Measurements from ENCODE around the gene PDE12. TPM values are rescaled to one million over a fixed set of nuclear protein-coding genes. Genes with fewer than 3 reads are reported as not detected.

The PDE12 gene
- 10 to 100 TPM; 19.6 to 28.7 (median 25.0) TPM for total RNA-seq

GRCh38 chr3:57555738-57556458 is at the start of gene PDE12:
Gene PDE12 (plus strand): TSS chr3:57556274. CDS start chr3:57556380, 106 bp downstream.
- H3K9me3 ChIP-seq = no peaks in the 10 kb centered on the region
- peaks cover 12% of the 10 kb centered on the region for H3K36me3 ChIP-seq
- peak; percentile 17 to 79 for TF ChIP-seq POLR2A (IDR thresholded peaks at IDR 0.05)
- peak in 1 of 3 donors; percentile 56 for TF ChIP-seq POLR2AphosphoS5 (IDR thresholded peaks at IDR 0.05)
- TF ChIP-seq CTCF (IDR thresholded peaks at IDR 0.05) = no peak
- no peak for TF ChIP-seq EP300 (IDR thresholded peaks at IDR 0.05)
- WGBS = under 1% methylated on average over 54 of the region's 54 CpGs
- DNase-seq (ENCODE audit: low spot score in 2 of 2) = peak; percentile 92 to 94
- peaks cover 44% of the 10 kb centered on the region for H3K4me1 ChIP-seq
- peak within 1 kb of the TSS; percentile 79 for H3K4me3 ChIP-seq
- H3K27me3 ChIP-seq = no peaks in the 10 kb centered on the region
- peak within 1 kb of the TSS; percentile 93 for H3K27ac ChIP-seq

- Histone ChIP-seq H3K27me3 (no peaks in the 10 kb centered on the region), H3K4me3 (no peak overlapping the region), H3K9me3 (no peaks in the 10 kb centered on the region), H3K36me3 (no peaks in the 10 kb centered on the region), H3K4me1 (no peaks in the 10 kb centered on the region), H3K27ac (no peak overlapping the region)
- TF ChIP-seq POLR2A (IDR thresholded peaks at IDR 0.05) = no peak
- no peak for TF ChIP-seq EP300 (IDR thresholded peaks at IDR 0.05)
- no peak for TF ChIP-seq POLR2AphosphoS5 (IDR thresholded peaks at IDR 0.05)
- TF ChIP-seq CTCF (IDR thresholded peaks at IDR 0.05) = no peak
- WGBS = 59% methylated on average over 2 of the region's 2 CpGs
- DNase-seq (ENCODE audit: low spot score in 2 of 2) = no peak
Observed at GRCh38 chr3:57512166-57512565, 43.9 kb upstream of the PDE12 start.

GRCh38 chr3:57518276-57518915 is 37.7 kb upstream of the PDE12 start:
- Histone ChIP-seq H3K27ac (no peak overlapping the region), H3K36me3 (no peaks in the 10 kb centered on the region), H3K4me1 (no peaks in the 10 kb centered on the region), H3K4me3 (no peak overlapping the region), H3K27me3 (no peaks in the 10 kb centered on the region), H3K9me3 (no peaks in the 10 kb centered on the region)
- TF ChIP-seq POLR2AphosphoS5 (IDR thresholded peaks at IDR 0.05) (no peak), EP300 (IDR thresholded peaks at IDR 0.05) (no peak), POLR2A (IDR thresholded peaks at IDR 0.05) (no peak), CTCF (IDR thresholded peaks at IDR 0.05) (no peak)
- 47% methylated on average over 3 of the region's 3 CpGs for WGBS
- DNase-seq (ENCODE audit: low spot score in 2 of 2) = no peak

GRCh38 chr3:57530071-57530608 is 25.9 kb upstream of the PDE12 start:
- H3K4me3 ChIP-seq = no peak overlapping the region
- DNase-seq (ENCODE audit: low spot score in 2 of 2) = no peak
- H3K27me3 ChIP-seq = no peaks in the 10 kb centered on the region

More at GRCh38 chr3:57530071-57530608, 25.9 kb upstream of the PDE12 start:
- Histone ChIP-seq H3K36me3 (no peaks in the 10 kb centered on the region), H3K4me1 (no peaks in the 10 kb centered on the region), H3K27ac (no peak overlapping the region), H3K9me3 (no peaks in the 10 kb centered on the region)
- TF ChIP-seq POLR2A (IDR thresholded peaks at IDR 0.05) (no peak), CTCF (IDR thresholded peaks at IDR 0.05) (no peak), POLR2AphosphoS5 (IDR thresholded peaks at IDR 0.05) (no peak)
